Coronary artery (tissue), 2 donors: ENCODE data around the gene MEIS3.

Experiments
- DNase-seq: peaks from one replicate; pipeline ENCODE4 v3.0.0-alpha.2; 2017; ENCODE audit warnings: low spot score
- H3K27ac ChIP-seq, 2 donors: fragments of 200-600 bp; sonication (generic); one replicate each; pipeline ENCODE4 v1.5.1; 2016 to 2019
- H3K4me3 ChIP-seq: fragments of 200-600 bp; sonication (generic); 2 replicates; pipeline ENCODE4 v1.5.1; 2016; ENCODE audit warnings: mild to moderate bottlenecking, moderate library complexity
- TF ChIP-seq, protein P1 (sequence below): fragments of 200-600 bp; sonication (generic); IDR thresholded peaks from one replicate; pipeline ENCODE4 v1.5.1; 2019; ENCODE audit warnings: antibody characterized with exemption

MEIS3 gene

GRCh38 chr19:47435196-47435595, 15.9 kb upstream of the MEIS3 start:
- H3K27ac ChIP-seq = no peak overlapping the region
- no peak overlapping the region for H3K4me3 ChIP-seq
- TF ChIP-seq, protein P1, sequence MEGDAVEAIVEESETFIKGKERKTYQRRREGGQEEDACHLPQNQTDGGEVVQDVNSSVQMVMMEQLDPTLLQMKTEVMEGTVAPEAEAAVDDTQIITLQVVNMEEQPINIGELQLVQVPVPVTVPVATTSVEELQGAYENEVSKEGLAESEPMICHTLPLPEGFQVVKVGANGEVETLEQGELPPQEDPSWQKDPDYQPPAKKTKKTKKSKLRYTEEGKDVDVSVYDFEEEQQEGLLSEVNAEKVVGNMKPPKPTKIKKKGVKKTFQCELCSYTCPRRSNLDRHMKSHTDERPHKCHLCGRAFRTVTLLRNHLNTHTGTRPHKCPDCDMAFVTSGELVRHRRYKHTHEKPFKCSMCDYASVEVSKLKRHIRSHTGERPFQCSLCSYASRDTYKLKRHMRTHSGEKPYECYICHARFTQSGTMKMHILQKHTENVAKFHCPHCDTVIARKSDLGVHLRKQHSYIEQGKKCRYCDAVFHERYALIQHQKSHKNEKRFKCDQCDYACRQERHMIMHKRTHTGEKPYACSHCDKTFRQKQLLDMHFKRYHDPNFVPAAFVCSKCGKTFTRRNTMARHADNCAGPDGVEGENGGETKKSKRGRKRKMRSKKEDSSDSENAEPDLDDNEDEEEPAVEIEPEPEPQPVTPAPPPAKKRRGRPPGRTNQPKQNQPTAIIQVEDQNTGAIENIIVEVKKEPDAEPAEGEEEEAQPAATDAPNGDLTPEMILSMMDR = no peak
- no peak for DNase-seq

DNA sequence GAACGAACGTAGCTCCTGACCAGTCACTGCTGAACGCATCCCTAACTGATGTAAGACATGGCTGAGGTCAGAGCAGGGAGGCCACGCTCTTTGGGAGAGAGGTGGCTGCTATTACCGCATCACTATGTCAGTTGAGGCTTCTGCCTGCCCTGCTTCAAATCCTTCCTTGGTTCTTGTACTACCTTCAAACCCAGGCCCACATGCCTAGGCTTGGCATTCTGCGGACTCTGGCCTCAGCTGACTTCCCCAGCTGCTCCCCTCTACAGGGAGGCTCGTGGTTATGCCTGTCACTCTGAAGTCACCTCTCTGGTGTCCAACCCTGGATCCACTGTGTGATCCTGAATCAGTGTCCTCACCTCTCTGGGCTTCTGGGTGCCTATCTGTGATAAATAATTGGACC, 14.8 kb upstream of the MEIS3 start:
- no peak for DNase-seq
- Histone ChIP-seq H3K27ac (no peak overlapping the region), H3K4me3 (no peak overlapping the region)
- TF ChIP-seq, protein P1 = no peak

DNA sequence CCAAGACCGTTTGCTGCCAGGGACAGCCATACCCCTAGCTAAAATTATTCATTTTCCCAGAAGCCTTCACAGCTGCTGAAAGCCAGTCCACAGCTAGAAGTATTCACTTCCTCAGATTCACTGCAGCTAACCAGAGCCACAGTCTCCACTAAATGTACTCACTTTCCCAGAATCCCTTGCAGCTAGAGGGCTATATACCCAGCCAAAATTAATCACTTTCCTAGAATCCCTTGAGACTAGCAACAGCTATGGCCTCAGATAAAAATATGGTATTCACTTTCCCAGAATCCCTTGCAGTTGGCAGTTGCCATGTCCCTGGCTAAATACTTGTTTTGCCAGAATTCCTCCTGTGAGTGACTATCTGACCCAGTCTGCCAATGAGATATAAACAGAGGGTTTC, 13.8 kb upstream of the MEIS3 start:
- DNase-seq = no peak
- TF ChIP-seq, protein P1 = no peak
- H3K4me3 ChIP-seq = no peak overlapping the region
- no peak overlapping the region for H3K27ac ChIP-seq

DNA sequence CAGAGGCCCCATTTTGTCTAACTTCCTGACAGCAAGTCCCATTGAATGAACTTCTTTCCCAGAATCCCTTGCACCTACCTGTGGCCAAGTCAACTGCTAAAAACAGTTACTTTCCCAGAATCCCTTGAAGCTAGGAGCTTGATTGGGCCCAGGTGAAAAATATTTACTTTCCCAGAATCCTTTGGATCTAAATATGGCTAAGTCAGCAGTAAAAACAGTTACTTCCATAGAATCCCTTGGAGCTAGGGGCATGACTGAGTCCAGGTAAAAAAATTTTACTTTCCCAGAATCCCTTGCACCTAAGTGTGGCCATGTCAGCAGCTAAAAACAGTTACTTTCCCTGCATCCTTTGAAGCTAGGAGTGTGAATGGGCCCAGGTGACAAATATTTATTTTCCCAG, 13.2 kb upstream of the MEIS3 start:
- TF ChIP-seq, protein P1 = no peak
- DNase-seq = no peak
- no peak overlapping the region for H3K4me3 ChIP-seq
- H3K27ac ChIP-seq = no peak overlapping the region

GRCh38 chr19:47432091-47432490, 12.8 kb upstream of the MEIS3 start:
- DNase-seq = no peak
- H3K4me3 ChIP-seq = no peak overlapping the region
- H3K27ac ChIP-seq = no peak overlapping the region
- TF ChIP-seq, protein P1 = no peak

DNA sequence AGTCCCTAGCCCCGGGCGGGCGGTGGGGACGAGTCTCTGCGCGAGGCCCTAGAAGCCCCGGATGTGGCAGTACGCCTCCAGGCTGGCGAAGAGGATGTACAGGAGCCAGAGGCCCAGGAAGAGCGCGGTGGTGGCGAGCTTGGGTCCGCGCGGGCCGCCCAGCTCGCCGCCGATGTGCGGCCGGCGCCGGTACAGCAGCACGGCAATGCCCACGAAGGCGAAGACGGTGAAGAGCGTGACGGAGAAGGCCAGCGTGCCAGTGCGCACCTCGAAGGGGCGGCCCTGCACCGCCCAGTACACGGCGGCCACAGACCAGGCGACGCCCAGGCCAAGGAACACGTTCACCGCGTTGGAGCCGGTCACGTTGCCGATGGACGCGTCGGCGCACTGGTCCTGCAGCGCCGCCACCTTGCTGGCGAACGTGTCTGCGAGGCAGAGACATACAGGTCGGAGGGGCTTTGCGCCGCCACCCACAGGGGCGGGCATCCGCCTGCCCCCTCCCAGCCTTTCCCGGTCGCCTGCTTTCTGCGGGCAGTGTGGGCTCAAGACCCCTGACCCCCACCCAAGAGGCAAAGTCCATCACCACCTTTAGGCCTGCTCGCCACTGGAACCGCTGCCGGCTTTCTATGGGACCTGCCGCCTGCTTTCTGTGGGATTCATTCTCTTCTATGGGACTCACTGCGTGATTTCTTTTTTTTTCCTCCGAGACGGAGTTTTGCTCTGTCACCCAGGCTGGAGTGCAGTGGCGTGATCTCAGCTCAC, 10.9 kb upstream of the MEIS3 start:
- no peak overlapping the region for H3K27ac ChIP-seq
- peak overlapping the region; percentile 62 for H3K4me3 ChIP-seq
- TF ChIP-seq, protein P1 = no peak
- DNase-seq = no peak

- TF ChIP-seq, protein P1 = no peak
- no peak for DNase-seq
- Histone ChIP-seq H3K4me3 (no peak overlapping the region), H3K27ac (no peak overlapping the region)
Observed at GRCh38 chr19:47429140-47429793, 9.9 kb upstream of the MEIS3 start.
